Retinal pigment epithelial cell (primary cell): ENCODE data around the gene ATF6.
"Not testable (repeated sequence)": the region's sequence is repeated elsewhere in the genome, so short reads cannot be mapped to it uniquely, and the experiment has no call there.

ENCODE experiments used
- DNase-seq: peaks from one replicate; pipeline ENCODE4 v3.0.0-alpha.2; 2010; ENCODE audit warnings: low read depth
- H3K4me3 ChIP-seq: 2 replicates; pipeline ENCODE4 v1.5.1; 2011; ENCODE audit warnings: mild to moderate bottlenecking, low read length, control low read depth, moderate library complexity
- CTCF ChIP-seq: conservative IDR thresholded peaks from 2 replicates; pipeline ENCODE4 v1.5.1; 2011; ENCODE audit warnings: low read depth, low read length, control low read depth, inconsistent platforms

ATF6 gene

GRCh38 chr1:161801955-161802354, 35.8 kb downstream of the ATF6 start:
- no peak overlapping the region for H3K4me3 ChIP-seq
- no peak for TF ChIP-seq CTCF
- DNase-seq: no peak

GRCh38 chr1:161803181-161803580, 37.1 kb downstream of the ATF6 start:
- TF ChIP-seq CTCF: no peak
- no peak for DNase-seq

GRCh38 chr1:161805399-161806197, 39.5 kb downstream of the ATF6 start:
- no peak overlapping the region for H3K4me3 ChIP-seq
- DNase-seq: no peak
- TF ChIP-seq CTCF: no peak

More at GRCh38 chr1:161803181-161803580, 37.1 kb downstream of the ATF6 start:
- H3K4me3 ChIP-seq: no peak overlapping the region

- not testable (repeated sequence) for DNase-seq, H3K4me3 ChIP-seq
These were observed 43.1 kb downstream of the ATF6 start for GRCh38 chr1:161809202-161809601.

- not testable (repeated sequence) for H3K4me3 ChIP-seq
These were observed 43.5 kb downstream of the ATF6 start for GRCh38 chr1:161809656-161810055.

GRCh38 chr1:161810780-161811179, 44.7 kb downstream of the ATF6 start:
- no peak for TF ChIP-seq CTCF
- no peak for DNase-seq
- H3K4me3 ChIP-seq: no peak overlapping the region

More at GRCh38 chr1:161809656-161810055, 43.5 kb downstream of the ATF6 start:
- DNase-seq: not testable (repeated sequence)

- no peak for TF ChIP-seq CTCF
- no peak overlapping the region for H3K4me3 ChIP-seq
- DNase-seq: no peak
These were observed 50.1 kb downstream of the ATF6 start for GRCh38 chr1:161816201-161816600.

- TF ChIP-seq CTCF: no peak
These were observed 51.1 kb downstream of the ATF6 start for GRCh38 chr1:161817176-161817730.

More at GRCh38 chr1:161817176-161817730, 51.1 kb downstream of the ATF6 start:
- DNase-seq: no peak
- H3K4me3 ChIP-seq: no peak overlapping the region
